HCT116 (cell line): ENCODE measurements around the gene SCO1. TPM values are rescaled to one million over a fixed set of nuclear protein-coding genes. Genes with fewer than 3 reads are reported as not detected.

Experiments
- ATAC-seq: fragments of 200-7000 bp; cut with Tn5 transposase; 2 replicates; pipeline ENCODE4 v1.9.1; 2020; ENCODE audit warnings: mild to moderate bottlenecking, moderate library complexity
- BruUV-seq: library from RNA; stranded (reverse); fragments of 400-500 nt; replicated peaks from 2 replicates; lab custom pipeline; 2021; lab: Mats Ljungman, UMichigan
- CTCF ChIA-PET: fragments of 300-600 bp; sonication (Branson Sonifier 250); formaldehyde crosslinking; loops from one replicate; lab custom pipeline; 2021; ENCODE audit warnings: antibody characterized with exemption; lab: Charles Lee
- POLR2A ChIA-PET: fragments of 300-600, 350-600 bp; sonication (Branson Sonifier 250); formaldehyde crosslinking; loops from one replicate; lab custom pipeline; 2021; ENCODE audit warnings: antibody characterized with exemption; lab: Charles Lee
- RAD21 ChIA-PET, 2 experiments: fragments of 300-600 bp; sonication (Branson Sonifier 250); formaldehyde crosslinking; loops; one replicate each; lab custom pipeline; 2023; ENCODE audit warnings: low total read pairs in 2 of 2; ENCODE audit not compliant: uncharacterized antibody in 2 of 2, unreplicated experiment in 2 of 2, low non-redundant PET in 1 of 2; lab: Charles Lee
- DNase-seq: peaks from one replicate; pipeline ENCODE4 v3.0.0-alpha.2; 2010; ENCODE audit warnings: low read depth, low spot score
- H2AFZ ChIP-seq: fragments of 200-600 bp; shearing (Covaris generic), sonication (generic); 2 replicates; pipeline ENCODE4 v1.6.1; 2017; ENCODE audit warnings: low read depth, mixed run types, mixed read lengths, antibody characterized with exemption, low read length; ENCODE audit not compliant: poor library complexity, severe bottlenecking
- H3K27ac ChIP-seq: 2 replicates; pipeline ENCODE4 v1.5.1; 2012; ENCODE audit warnings: low read depth, low read length
- H3K27me3 ChIP-seq: fragments of 200-600 bp; sonication (generic); 2 replicates; pipeline ENCODE4 v1.6.1; 2016; ENCODE audit warnings: mixed run types, low read length, mixed read lengths; ENCODE audit not compliant: insufficient read depth
- H3K36me3 ChIP-seq, 2 experiments: fragments of 200-500 bp in 1 of 2; fragments of 200-600 bp in 1 of 2; sonication (Bioruptor generic) in 1 of 2; sonication (generic) in 1 of 2; 2 replicates each; pipeline versions ENCODE4 v1.5.1 to v1.6.1; 2014 to 2016; ENCODE audit warnings: low read length in 2 of 2, inconsistent platforms in 1 of 2, mixed read lengths in 1 of 2, mixed run types in 1 of 2; ENCODE audit not compliant: insufficient read depth in 2 of 2, control insufficient read depth in 1 of 2
- H3K4me1 ChIP-seq, 2 experiments: fragments of 200-600 bp in 1 of 2; sonication (generic) in 1 of 2; 2 replicates each; pipeline versions ENCODE4 v1.5.1 to v1.6.1; 2012 to 2017; ENCODE audit warnings: low read length in 2 of 2, inconsistent platforms in 1 of 2, mild to moderate bottlenecking in 1 of 2, mixed read lengths in 1 of 2, mixed run types in 1 of 2, moderate library complexity in 1 of 2; ENCODE audit not compliant: insufficient read depth in 2 of 2, control insufficient read depth in 1 of 2
- H3K4me2 ChIP-seq: fragments of 200-600 bp; sonication (generic); 2 replicates; pipeline ENCODE4 v1.6.1; 2017; ENCODE audit warnings: mixed run types, low read length, mixed read lengths
- H3K4me3 ChIP-seq, 2 experiments: fragments of 200-600 bp in 1 of 2; sonication (generic) in 1 of 2; replicated peaks in 1 of 2; 2 replicates each; pipeline ENCODE4 v1.5.1; 2011 to 2016; ENCODE audit warnings: low read length in 2 of 2, control low read depth in 1 of 2, low read depth in 1 of 2, mild to moderate bottlenecking in 1 of 2, mixed read lengths in 1 of 2, mixed run types in 1 of 2
- H3K79me2 ChIP-seq: fragments of 200-600 bp; sonication (generic); 2 replicates; pipeline ENCODE4 v1.6.1; 2017; ENCODE audit warnings: mild to moderate bottlenecking, mixed run types, low read length, moderate library complexity, mixed read lengths; ENCODE audit not compliant: insufficient read depth
- H3K9ac ChIP-seq: fragments of 200-600 bp; sonication (generic); 2 replicates; pipeline ENCODE4 v1.6.1; 2016; ENCODE audit warnings: low read length, mixed read lengths
- H3K9me2 ChIP-seq: fragments of 200-600 bp; sonication (generic), shearing (Covaris generic); 2 replicates; pipeline ENCODE4 v1.6.1; 2017; ENCODE audit warnings: mixed run types, mild to moderate bottlenecking, moderate library complexity; ENCODE audit not compliant: insufficient read depth
- H3K9me3 ChIP-seq, 2 experiments: fragments of 200-500 bp in 1 of 2; fragments of 200-600 bp in 1 of 2; sonication (Bioruptor generic) in 1 of 2; sonication (generic) in 1 of 2; 2 replicates each; pipeline ENCODE4 v1.6.1; 2014 to 2017; ENCODE audit warnings: low read length in 2 of 2, mixed read lengths in 2 of 2, inconsistent platforms in 1 of 2, low read depth in 1 of 2, mild to moderate bottlenecking in 1 of 2, mixed run types in 1 of 2, moderate library complexity in 1 of 2; ENCODE audit not compliant: control insufficient read depth in 1 of 2, insufficient read depth in 1 of 2
- H4K20me1 ChIP-seq: fragments of 200-600 bp; sonication (generic), shearing (Covaris generic); 2 replicates; pipeline ENCODE4 v1.6.1; 2017; ENCODE audit warnings: mixed run types, mild to moderate bottlenecking, moderate library complexity; ENCODE audit not compliant: insufficient read depth
- ATF3 ChIP-seq: IDR thresholded peaks from 2 replicates; pipeline ENCODE4 v1.6.1; 2012
- CBX3 ChIP-seq: IDR thresholded peaks from 2 replicates; pipeline ENCODE4 v1.6.1; 2012; ENCODE audit warnings: low read depth
- CTCF ChIP-seq, 3 experiments: fragments of 200-600 bp in 1 of 3; sonication (generic) in 1 of 3; IDR thresholded peaks in 2 of 3; conservative IDR thresholded peaks in 1 of 3; 2 replicates each; pipeline ENCODE4 v1.5.1; 2012 to 2017; ENCODE audit warnings: low read depth in 2 of 3, low read length in 2 of 3, antibody characterized with exemption in 1 of 3, borderline replicate concordance in 1 of 3, control low read depth in 1 of 3, mild to moderate bottlenecking in 1 of 3, mixed read lengths in 1 of 3, mixed run types in 1 of 3, moderate library complexity in 1 of 3; ENCODE audit not compliant: insufficient read depth in 1 of 3
- EGR1 ChIP-seq: IDR thresholded peaks from 2 replicates; pipeline ENCODE4 v1.6.1; 2012; ENCODE audit warnings: low read depth
- ELF1 ChIP-seq: IDR thresholded peaks from 2 replicates; pipeline ENCODE4 v1.6.1; 2012; ENCODE audit warnings: low read depth, borderline replicate concordance
- EZH2 ChIP-seq: fragments of 200-600 bp; sonication (generic); IDR thresholded peaks from 2 replicates; pipeline ENCODE4 v1.6.1; 2017; ENCODE audit warnings: antibody characterized with exemption, mixed run types
- EZH2phosphoT487 ChIP-seq: fragments of 200-600 bp; IDR thresholded peaks from 2 replicates; pipeline ENCODE4 v1.6.1; 2018; ENCODE audit warnings: antibody characterized with exemption, borderline replicate concordance
- FOSL1 ChIP-seq: IDR thresholded peaks from 2 replicates; pipeline ENCODE4 v1.6.1; 2012; ENCODE audit warnings: low read depth
- POLR2AphosphoS5 ChIP-seq: IDR thresholded peaks from 2 replicates; pipeline ENCODE4 v1.6.1; 2011; ENCODE audit warnings: mild to moderate bottlenecking, low read depth, low read length, moderate library complexity
- RAD21 ChIP-seq: IDR thresholded peaks from 2 replicates; pipeline ENCODE4 v1.6.1; 2012; ENCODE audit warnings: low read depth, mild to moderate bottlenecking
- SIN3A ChIP-seq: IDR thresholded peaks from 2 replicates; pipeline ENCODE4 v1.6.1; 2012; ENCODE audit warnings: low read depth
- TCF7L2 ChIP-seq: IDR thresholded peaks from 2 replicates; pipeline ENCODE4 v1.7.0; 2011; ENCODE audit warnings: borderline replicate concordance, inconsistent platforms; ENCODE audit not compliant: insufficient read depth, insufficient read length; ENCODE audit errors: extremely low read depth
- YY1 ChIP-seq: IDR thresholded peaks from 2 replicates; pipeline ENCODE4 v1.6.1; 2011; ENCODE audit warnings: low read length, low read depth, moderate library complexity, mild to moderate bottlenecking; ENCODE audit not compliant: insufficient replicate concordance; ENCODE audit errors: extremely low read depth
- ZBTB33 ChIP-seq: IDR thresholded peaks from 2 replicates; pipeline ENCODE4 v1.6.1; 2011; ENCODE audit warnings: mild to moderate bottlenecking, low read length, moderate library complexity; ENCODE audit not compliant: insufficient replicate concordance; ENCODE audit errors: extremely low read depth
- ZFX ChIP-seq: fragments of 450-650 bp; IDR thresholded peaks from 2 replicates; pipeline ENCODE4 v1.6.1; 2017
- ZNF274 ChIP-seq: fragments of 200-500 bp; sonication (Bioruptor generic); IDR thresholded peaks from 2 replicates; pipeline ENCODE4 v1.6.1; 2014; ENCODE audit warnings: mild to moderate bottlenecking, low read depth, low read length, inconsistent platforms
- intact Hi-C: fragments of 100-400 bp; cut with micrococcal nuclease; formaldehyde crosslinking; loops from 2 replicates; pipeline ENCODE4 v1.10.0; 2022
- total RNA-seq: library from RNA; stranded (reverse); gene quantifications from one replicate; pipeline ENCODE4 v1.2.1, GENCODE V29; 2021; ENCODE audit not compliant: unreplicated experiment
- TF ChIP-seq, protein P1 (sequence below): IDR thresholded peaks from 2 replicates; pipeline ENCODE4 v1.6.1; 2012

The SCO1 gene
- total RNA-seq, 1 experiment from 2014 or later: 35.8 TPM

- TF ChIP-seq EZH2phosphoT487 (no peak), RAD21 (no peak), ZNF274 (no peak), EGR1 (no peak)
Observed at GRCh38 chr17:10673312-10673711, 24.0 kb downstream of the SCO1 start (continued).

DNA sequence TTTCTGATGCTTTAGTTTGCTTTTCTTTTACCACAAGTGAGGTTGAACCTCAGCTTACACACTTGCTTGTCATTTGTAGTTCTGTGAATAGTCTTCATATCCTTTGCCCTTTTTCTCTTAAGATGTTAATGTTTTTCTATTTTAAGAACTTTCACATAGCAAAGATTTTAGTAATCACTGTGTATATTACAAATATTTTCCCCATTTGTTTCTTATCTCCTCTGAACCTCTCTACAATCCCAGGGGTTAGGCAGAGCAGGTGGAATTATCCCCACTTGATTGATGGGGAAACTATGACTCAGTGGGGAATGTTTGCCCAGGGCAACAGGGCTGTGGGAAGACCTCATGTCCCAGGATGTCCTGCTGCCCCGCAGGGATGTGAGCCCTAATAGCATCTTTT lies 28.6 kb downstream of the SCO1 start:
- TF ChIP-seq CTCF (IDR thresholded peaks at IDR 0.05 in 2 of 3, conservative IDR thresholded peaks at IDR 0.05 in 1 of 3; ENCODE audit: borderline replicate concordance in 1 of 3, insufficient read depth in 1 of 3, low read depth in 2 of 3, low read length in 2 of 3) (no peak), EZH2phosphoT487 (no peak), RAD21 (no peak), FOSL1 (no peak), CBX3 (no peak), ELF1 (no peak), EZH2 (no peak), POLR2AphosphoS5 (no peak), ATF3 (no peak), ZBTB33 (no peak), ZNF274 (no peak), YY1 (no peak), SIN3A (no peak), ZFX (no peak), TCF7L2 (no peak)
- TF ChIP-seq, protein P1, sequence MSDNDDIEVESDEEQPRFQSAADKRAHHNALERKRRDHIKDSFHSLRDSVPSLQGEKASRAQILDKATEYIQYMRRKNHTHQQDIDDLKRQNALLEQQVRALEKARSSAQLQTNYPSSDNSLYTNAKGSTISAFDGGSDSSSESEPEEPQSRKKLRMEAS: no peak
- intact Hi-C loops: no loop called here
- no peaks in the 10 kb centered on the region for H3K27me3 ChIP-seq
- no peaks in the 10 kb centered on the region for H3K9me3 ChIP-seq
- DNase-seq: no peak
- H2AFZ ChIP-seq: no peak overlapping the region
- no peaks in the 10 kb centered on the region for H3K36me3 ChIP-seq
- no peak overlapping the region for H3K4me3 ChIP-seq
- H3K27ac ChIP-seq: no peak overlapping the region
- no peak for ATAC-seq
- ChIA-PET RAD21 (no interaction called here), CTCF (interaction anchor here (0.7 to 1.0 kb wide), 2 partner anchors 40 to 198 kb away, joined by 3 read pairs; no protein-coding TSS in a partner anchor), POLR2A (no interaction called here)
- no peak overlapping the region for H3K9ac ChIP-seq
- peaks cover 0 to 6% of the 10 kb centered on the region in 2 experiments; a peak in 3 of 4 replicates for H3K4me1 ChIP-seq
- no peaks in the 10 kb centered on the region for H3K79me2 ChIP-seq
- H3K9me2 ChIP-seq: no peaks in the 10 kb centered on the region
- no peak overlapping the region for H3K4me2 ChIP-seq
- no peaks in the 10 kb centered on the region for H4K20me1 ChIP-seq
- no TSS peak for BruUV-seq
